Activated CD4-positive, CD25-positive, alpha-beta regulatory T cell treated with anti-CD3 and anti-CD28 coated beads, Interleukin-2, amount 50 U/mL, for 24 hours (primary cell): ENCODE results near the gene MTMR12.

Experiments
- ATAC-seq, 2 donors: fragments of 150-1000 bp; cut with Tn5 transposase; one replicate each; pipeline ENCODE4 v1.10.0; 2021; ENCODE audit warnings: mild to moderate bottlenecking in 1 of 2, moderate library complexity in 1 of 2

MTMR12 gene

GRCh38 chr5:32312595-32313332, at the start of gene MTMR12:
Gene MTMR12, minus strand, starts transcription at chr5:32312939. Its CDS starts 101 bp downstream, at chr5:32312838.
- peak; percentile 96 for ATAC-seq

- ATAC-seq = no peak
Measured at GRCh38 chr5:32362527-32362926, 49.8 kb upstream of the MTMR12 start.

GRCh38 chr5:32360906-32361305, 48.2 kb upstream of the MTMR12 start:
- no peak for ATAC-seq

GRCh38 chr5:32358611-32359010, 45.9 kb upstream of the MTMR12 start:
- no peak for ATAC-seq

- ATAC-seq = peak in 1 of 2 donors; percentile 33
Measured at GRCh38 chr5:32357658-32358057, 44.9 kb upstream of the MTMR12 start.

- no peak for ATAC-seq
Measured at GRCh38 chr5:32355686-32356085, 42.9 kb upstream of the MTMR12 start.

- no peak for ATAC-seq
Measured at GRCh38 chr5:32353420-32353819, 40.7 kb upstream of the MTMR12 start.

GRCh38 chr5:32352685-32353084, 39.9 kb upstream of the MTMR12 start:
- ATAC-seq = no peak

GRCh38 chr5:32346869-32347268, 34.1 kb upstream of the MTMR12 start:
- no peak for ATAC-seq

GRCh38 chr5:32343058-32343672, 30.4 kb upstream of the MTMR12 start:
- ATAC-seq = no peak

GRCh38 chr5:32342656-32343055, 29.9 kb upstream of the MTMR12 start:
- no peak for ATAC-seq

- ATAC-seq = no peak
Measured at GRCh38 chr5:32339878-32340277, 27.1 kb upstream of the MTMR12 start.

GRCh38 chr5:32339198-32339597, 26.5 kb upstream of the MTMR12 start:
- no peak for ATAC-seq

GRCh38 chr5:32332966-32333365, 20.2 kb upstream of the MTMR12 start:
- no peak for ATAC-seq

GRCh38 chr5:32332361-32332760, 19.6 kb upstream of the MTMR12 start:
- no peak for ATAC-seq

GRCh38 chr5:32331935-32332274, 19.2 kb upstream of the MTMR12 start:
- no peak for ATAC-seq

- no peak for ATAC-seq
Measured at GRCh38 chr5:32331217-32331934, 18.6 kb upstream of the MTMR12 start.

GRCh38 chr5:32330126-32330971, 17.6 kb upstream of the MTMR12 start:
- no peak for ATAC-seq

GRCh38 chr5:32329395-32329834, 16.7 kb upstream of the MTMR12 start:
- peak; percentile 64 to 74 for ATAC-seq

- ATAC-seq = no peak
Measured at GRCh38 chr5:32326216-32326772, 13.6 kb upstream of the MTMR12 start.

GRCh38 chr5:32325616-32326015, 12.9 kb upstream of the MTMR12 start:
- ATAC-seq = no peak

- ATAC-seq = no peak
Measured at GRCh38 chr5:32325062-32325461, 12.3 kb upstream of the MTMR12 start.

- no peak for ATAC-seq
Measured at GRCh38 chr5:32323741-32324140, 11.0 kb upstream of the MTMR12 start.
